ENCODE results near the gene VWA2.

Gene VWA2

GRCh38 chr10:114300036-114300645 is 61.1 kb downstream of the VWA2 start:
- DNase-seq (ENCODE audit: low spot score) = no peak

GRCh38 chr10:114301177-114301576 is 62.1 kb downstream of the VWA2 start:
- no peak for DNase-seq (ENCODE audit: low spot score)

GRCh38 chr10:114301951-114302710 is 63.1 kb downstream of the VWA2 start:
- no peak for DNase-seq (ENCODE audit: low spot score)

- DNase-seq (ENCODE audit: low spot score) = no peak
Observed at GRCh38 chr10:114303556-114303955, 64.5 kb downstream of the VWA2 start.

GRCh38 chr10:114304017-114304570 is 65.0 kb downstream of the VWA2 start:
- DNase-seq (ENCODE audit: low spot score) = peak; percentile 88

- DNase-seq (ENCODE audit: low spot score) = no peak
Observed at GRCh38 chr10:114304571-114305421, 65.7 kb downstream of the VWA2 start.

GRCh38 chr10:114305521-114305925 is 66.5 kb downstream of the VWA2 start:
- DNase-seq (ENCODE audit: low spot score) = no peak

GRCh38 chr10:114306116-114306973 is 67.3 kb downstream of the VWA2 start:
- peak; percentile 97 for DNase-seq (ENCODE audit: low spot score)

GRCh38 chr10:114307731-114308130 is 68.7 kb downstream of the VWA2 start:
- DNase-seq (ENCODE audit: low spot score) = no peak

GRCh38 chr10:114308531-114309363 is 69.7 kb downstream of the VWA2 start:
- DNase-seq (ENCODE audit: low spot score) = peak; percentile 78

- DNase-seq (ENCODE audit: low spot score) = no peak
Observed at GRCh38 chr10:114309364-114309651, 70.3 kb downstream of the VWA2 start.

GRCh38 chr10:114310346-114310745 is 71.3 kb downstream of the VWA2 start:
- DNase-seq (ENCODE audit: low spot score) = no peak

- no peak for DNase-seq (ENCODE audit: low spot score)
Observed at GRCh38 chr10:114311023-114311422, 72.0 kb downstream of the VWA2 start.

GRCh38 chr10:114311496-114312209 is 72.6 kb downstream of the VWA2 start:
- no peak for DNase-seq (ENCODE audit: low spot score)

GRCh38 chr10:114313139-114313538 is 74.1 kb downstream of the VWA2 start:
- DNase-seq (ENCODE audit: low spot score) = no peak

- no peak for DNase-seq (ENCODE audit: low spot score)
Observed at GRCh38 chr10:114313866-114314265, 74.8 kb downstream of the VWA2 start.

GRCh38 chr10:114315566-114316420 is 76.7 kb downstream of the VWA2 start:
- no peak for DNase-seq (ENCODE audit: low spot score)

- no peak for DNase-seq (ENCODE audit: low spot score)
Observed at GRCh38 chr10:114316744-114317143, 77.7 kb downstream of the VWA2 start.
